GM04504 (cell line): ENCODE measurements around the gene TUBB4A.

ENCODE experiments used
- DNase-seq: peaks from one replicate; pipeline ENCODE4 v3.0.0-alpha.2; 2012; ENCODE audit warnings: low read depth

TUBB4A gene

DNA sequence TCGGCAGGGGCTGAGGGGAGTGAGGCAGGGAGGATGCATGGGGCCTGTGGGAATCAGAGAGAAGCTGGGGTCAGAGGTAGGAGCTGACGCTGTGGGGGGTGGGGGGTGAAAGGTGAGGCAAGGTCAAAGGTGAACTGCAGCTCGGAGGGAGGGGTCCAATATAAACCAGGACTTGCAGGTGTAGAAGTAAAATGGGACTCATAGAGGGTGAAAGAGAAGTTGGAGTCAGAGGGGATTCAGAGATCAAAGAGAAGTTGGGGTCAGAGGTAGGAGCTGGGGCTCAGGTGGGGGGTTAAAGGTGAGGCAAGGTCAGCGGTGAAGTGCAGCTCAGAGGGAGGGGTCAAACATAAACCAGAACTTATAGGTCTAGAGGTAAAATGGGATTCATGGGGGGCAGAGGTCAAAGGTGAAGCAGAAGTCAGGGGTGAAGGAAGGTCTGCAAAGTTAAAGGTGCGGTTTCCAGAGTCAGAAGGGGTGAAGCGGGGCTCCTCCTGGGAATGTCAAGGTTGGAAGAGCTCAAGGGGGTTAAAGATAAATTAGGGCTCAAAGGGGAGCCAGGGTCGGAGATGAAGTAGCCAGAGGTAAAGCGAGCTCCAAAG, 7.6 kb downstream of the TUBB4A start:
- DNase-seq = no peak

GRCh38 chr19:6491802-6492592, 10.1 kb downstream of the TUBB4A start:
- no peak for DNase-seq

- no peak for DNase-seq
Measured at GRCh38 chr19:6490134-6490533, 12.0 kb downstream of the TUBB4A start.

DNA sequence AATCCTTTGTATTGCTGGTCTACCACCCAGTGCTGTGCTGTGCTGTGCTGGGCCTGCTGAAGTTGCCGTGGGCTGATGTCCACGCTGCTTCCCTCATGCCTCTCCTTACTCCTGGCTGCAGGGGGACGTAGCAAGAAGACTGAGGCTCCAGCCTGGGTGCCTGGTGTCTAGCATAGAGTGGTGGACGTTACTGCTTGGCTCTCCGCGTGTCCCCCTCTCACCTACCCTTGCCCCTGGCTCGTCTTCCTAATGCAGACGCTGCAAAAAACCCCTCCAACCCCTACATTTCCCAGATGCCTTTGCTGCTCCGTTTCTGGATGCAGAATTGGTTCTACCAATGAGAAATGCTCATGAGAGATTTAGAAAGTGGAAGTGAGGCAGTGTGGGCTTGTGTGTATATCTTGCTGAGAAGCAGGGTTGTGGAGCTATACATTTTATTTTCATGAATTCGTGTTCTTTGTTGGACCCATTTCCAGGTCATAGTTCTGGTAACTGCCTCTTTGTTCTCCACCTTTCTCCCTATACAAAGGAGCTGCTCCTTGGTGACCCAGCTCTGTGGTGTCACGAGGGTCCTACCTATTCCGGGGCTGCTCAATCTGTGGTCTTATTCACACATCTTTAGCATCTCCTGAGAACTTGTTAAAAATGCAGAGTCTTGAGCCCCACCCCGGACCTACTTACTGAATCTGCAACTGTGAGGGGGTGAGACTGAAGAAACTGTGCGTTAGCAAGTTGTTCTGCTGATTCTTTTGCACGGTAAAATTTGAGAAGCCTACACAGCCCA, 12.6 kb downstream of the TUBB4A start:
- DNase-seq = no peak

DNA sequence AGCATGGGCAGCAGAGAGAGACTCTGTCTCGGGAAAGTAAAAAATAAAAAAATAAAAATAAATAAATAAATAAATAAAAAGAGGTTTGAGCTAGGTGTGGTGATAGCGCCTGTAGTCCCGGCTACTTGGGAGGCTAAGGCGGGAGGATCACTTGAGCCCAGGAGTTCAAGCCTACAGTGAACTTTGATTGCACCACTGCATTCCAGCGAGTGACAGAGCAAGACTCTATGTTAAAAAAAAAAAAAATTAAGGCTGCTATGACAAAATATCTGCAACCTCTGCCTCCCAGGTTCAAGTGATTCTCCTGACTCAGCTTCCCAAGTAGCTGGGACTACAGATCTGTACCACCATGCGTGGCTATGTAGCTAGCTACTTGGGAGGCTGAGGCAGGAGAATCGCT, 17.3 kb downstream of the TUBB4A start:
- no peak for DNase-seq

- no peak for DNase-seq
Measured at GRCh38 chr19:6484230-6484629, 17.9 kb downstream of the TUBB4A start.

DNA sequence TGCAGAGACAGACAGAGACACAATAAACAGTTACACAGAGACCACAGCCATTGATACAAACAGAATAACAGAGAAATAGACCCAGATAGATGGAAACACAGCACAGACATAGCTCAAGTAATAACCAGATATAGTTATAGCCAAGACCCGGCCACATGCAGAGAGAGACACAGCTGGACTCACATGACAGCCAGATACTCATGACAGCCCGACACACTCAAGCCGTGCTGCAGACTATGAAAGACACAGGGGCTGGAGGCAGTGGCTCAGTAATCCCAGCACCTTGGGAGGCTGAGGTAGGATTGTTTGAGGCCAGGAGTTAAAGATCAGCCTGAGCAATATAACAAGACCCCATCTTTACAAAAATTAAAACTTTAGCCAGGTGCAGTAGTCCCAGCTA, 18.9 kb downstream of the TUBB4A start:
- no peak for DNase-seq

- no peak for DNase-seq
Measured at GRCh38 chr19:6482343-6482686, 19.8 kb downstream of the TUBB4A start.

- DNase-seq = no peak
Measured at GRCh38 chr19:6481541-6482342, 20.4 kb downstream of the TUBB4A start, which contains the start of gene DENND1C. TSS of gene DENND1C (minus strand) at chr19:6481787. CDS start at chr19:6481695, 92 bp downstream.

DNA sequence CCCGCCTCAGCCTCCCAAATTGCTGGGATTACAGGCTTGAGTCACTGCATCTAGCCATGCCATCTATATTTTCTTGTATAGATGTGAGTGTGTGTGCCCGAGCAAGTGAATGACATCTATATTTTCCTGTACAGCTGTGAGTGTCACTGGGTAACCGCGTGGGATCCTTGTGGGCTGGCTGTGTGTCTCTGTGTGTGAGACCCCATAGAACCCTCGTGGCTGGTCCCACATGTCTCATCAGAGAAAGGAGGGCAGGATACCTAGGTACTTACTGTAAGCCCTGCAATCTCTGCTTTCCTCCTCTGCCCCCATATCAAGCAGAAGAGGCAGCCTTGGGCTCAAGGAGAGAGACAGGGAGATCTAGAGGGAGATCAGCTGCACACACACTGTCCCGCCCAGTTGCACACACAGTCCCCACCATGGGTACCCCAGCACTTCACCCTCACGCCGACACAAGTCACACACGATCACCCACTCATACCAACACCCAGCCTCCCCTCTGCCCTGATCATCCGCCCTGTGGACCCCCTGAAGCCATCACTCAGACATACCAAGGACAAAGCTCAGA, 21.2 kb downstream of the TUBB4A start:
- no peak for DNase-seq

DNA sequence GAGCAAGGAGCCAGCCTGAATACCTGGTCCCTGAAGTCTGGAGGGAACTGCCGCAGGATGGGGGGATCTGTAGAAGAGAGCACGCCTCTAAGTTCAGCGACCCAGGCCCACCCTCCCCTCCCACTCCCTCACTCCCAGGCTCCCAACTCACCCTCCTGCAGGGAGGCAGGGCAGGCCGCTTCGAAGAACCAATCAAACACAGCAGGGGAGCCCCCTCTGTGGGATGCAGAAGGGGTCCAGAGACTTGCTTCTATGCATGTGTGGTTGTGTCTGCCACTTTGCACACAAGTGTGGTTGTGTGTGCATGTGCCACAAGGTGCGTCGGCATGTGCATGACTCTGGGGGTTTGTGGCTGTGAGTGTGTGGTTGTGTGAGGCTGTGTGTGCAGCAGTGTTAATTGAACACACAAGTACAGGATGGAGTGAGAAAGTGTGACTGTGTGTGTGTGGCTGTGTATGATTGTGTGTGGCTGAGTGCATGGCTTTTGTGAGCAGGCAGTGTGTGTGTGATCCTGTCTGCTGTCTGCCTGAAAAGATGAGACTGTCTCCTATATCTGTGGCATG, 22.2 kb downstream of the TUBB4A start:
- no peak for DNase-seq

- no peak for DNase-seq
Measured at GRCh38 chr19:6478815-6479214, 23.3 kb downstream of the TUBB4A start.

DNA sequence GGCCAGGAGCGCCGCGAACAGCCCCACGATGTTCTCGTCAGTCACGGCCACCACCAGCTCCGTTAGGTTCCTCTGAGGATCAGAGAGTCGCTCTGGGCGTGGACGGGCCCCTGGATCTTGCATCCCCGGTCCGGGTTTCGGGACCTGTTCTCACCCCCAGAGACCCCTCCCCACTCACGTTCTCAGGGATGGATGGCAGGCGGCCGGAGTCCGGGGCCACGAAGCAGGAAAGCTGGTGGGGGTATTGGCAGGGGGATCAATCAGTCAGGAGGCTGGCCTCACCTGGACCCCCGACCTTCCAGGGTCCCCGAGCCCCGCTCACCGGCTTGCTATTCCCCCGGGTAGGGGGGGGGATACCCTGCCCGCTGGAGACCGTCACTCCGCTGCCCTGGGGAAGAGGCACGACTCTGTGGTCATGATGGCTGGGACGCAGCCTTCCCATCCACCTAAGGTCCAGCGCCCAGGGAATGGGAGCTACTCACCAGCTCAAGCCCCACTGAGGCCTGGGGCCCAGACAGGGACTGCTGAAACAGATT, 25.1 kb downstream of the TUBB4A start:
- DNase-seq = no peak

GRCh38 chr19:6476155-6476895, 25.8 kb downstream of the TUBB4A start:
- no peak for DNase-seq

- DNase-seq = no peak
Measured at GRCh38 chr19:6475321-6476108, 26.6 kb downstream of the TUBB4A start.

- no peak for DNase-seq
Measured at GRCh38 chr19:6473647-6474046, 28.5 kb downstream of the TUBB4A start.

DNA sequence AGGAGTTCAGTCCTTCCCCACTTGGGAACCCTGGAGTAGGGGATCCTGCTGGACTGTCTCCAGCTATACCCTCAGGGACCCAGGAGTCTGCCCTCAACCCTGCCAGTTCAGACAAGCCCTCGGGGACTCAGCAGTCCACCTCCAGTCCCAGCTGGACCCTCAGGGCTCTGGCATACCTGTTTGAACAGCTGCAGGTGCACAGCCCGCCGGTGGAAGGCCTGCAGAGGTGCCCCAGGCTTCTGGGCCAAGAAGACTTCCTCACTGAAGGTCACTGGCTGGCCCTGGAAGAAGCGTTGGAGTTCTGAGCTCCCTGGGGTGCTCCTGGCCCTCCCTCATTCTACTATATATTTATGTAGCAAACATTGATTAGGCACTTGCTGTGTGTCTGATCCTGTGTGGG, 29.4 kb downstream of the TUBB4A start:
- DNase-seq = no peak

GRCh38 chr19:6471076-6471475, 31.0 kb downstream of the TUBB4A start:
- DNase-seq = no peak

DNA sequence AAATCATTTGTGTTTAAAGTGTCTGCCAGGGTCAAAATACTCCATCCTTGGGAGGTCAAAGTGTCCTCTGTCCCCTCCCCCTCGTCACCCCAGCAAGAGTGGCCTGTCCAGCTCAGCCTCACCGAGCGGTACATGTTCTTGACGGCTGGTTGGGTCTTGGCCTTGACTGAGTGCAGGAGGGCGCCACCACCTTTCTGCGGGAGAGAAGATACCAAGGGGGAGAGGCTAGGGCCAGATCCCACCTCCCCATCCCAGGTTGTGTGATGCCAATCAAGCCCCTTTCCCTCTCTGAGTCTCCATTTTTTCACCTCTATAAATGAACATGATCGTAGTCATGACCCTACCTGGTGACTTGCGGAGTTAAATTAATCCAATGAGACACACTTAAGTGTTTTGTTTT, 31.9 kb downstream of the TUBB4A start:
- no peak for DNase-seq

- DNase-seq = no peak
Measured at GRCh38 chr19:6467384-6467783, 34.7 kb downstream of the TUBB4A start.
